Brain microvascular endothelial cell (primary cell): ENCODE measurements around the gene RNF212.

Source experiments
- DNase-seq: peaks from one replicate; pipeline ENCODE4 v3.0.0-alpha.2; 2020
- H3K27ac ChIP-seq: fragments of 250-450 bp; sonication (Bioruptor Pico); 2 replicates; pipeline ENCODE4 v1.5.1; 2020; ENCODE audit warnings: mild to moderate bottlenecking, moderate library complexity
- H3K27me3 ChIP-seq: fragments of 250-450 bp; sonication (Bioruptor Pico); replicated peaks from 2 replicates; pipeline ENCODE4 v1.5.1; 2020; ENCODE audit warnings: mild to moderate bottlenecking
- H3K36me3 ChIP-seq: fragments of 250-450 bp; sonication (Bioruptor Pico); replicated peaks from 2 replicates; pipeline ENCODE4 v1.5.1; 2020; ENCODE audit warnings: mild to moderate bottlenecking
- H3K4me3 ChIP-seq: 2 replicates; pipeline ENCODE4 v1.5.1; 2011; ENCODE audit warnings: low read depth, mild to moderate bottlenecking, control low read depth, low read length, moderate library complexity
- CTCF ChIP-seq: IDR thresholded peaks from 2 replicates; pipeline ENCODE4 v1.5.1; 2011; ENCODE audit warnings: low read depth, mild to moderate bottlenecking, moderate library complexity, low read length, control low read depth, inconsistent platforms; ENCODE audit errors: missing control alignments
- in situ Hi-C: cut with HindIII; loops from 2 replicates; pipeline ENCODE4 v1.10.0; 2017; ENCODE audit warnings: low sequenced_read_pairs, low pct_ligation_motif_present

Gene RNF212

DNA sequence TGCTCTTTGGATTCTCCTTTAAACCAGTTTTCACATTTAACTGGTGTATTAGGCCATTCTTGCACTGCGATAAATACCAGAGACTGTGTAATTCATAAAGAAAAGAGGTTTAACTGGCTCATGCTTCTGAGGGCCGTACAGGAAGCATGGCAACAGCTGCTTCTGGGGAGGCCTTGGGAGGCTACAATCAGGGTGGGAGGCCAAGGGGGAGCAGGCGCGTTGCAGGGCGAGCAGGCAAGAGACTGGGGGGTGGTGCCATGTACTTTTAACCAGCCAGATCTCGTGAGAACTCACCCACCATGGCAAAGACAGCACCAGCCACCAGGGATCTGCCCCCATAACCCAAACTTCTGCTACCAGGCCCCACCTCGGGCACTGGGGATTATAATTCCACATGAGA is 38.1 kb downstream of the RNF212 start:
- H3K36me3 ChIP-seq: no peaks in the 10 kb centered on the region
- DNase-seq: no peak
- no peak overlapping the region for H3K27ac ChIP-seq
- no peak overlapping the region for H3K4me3 ChIP-seq
- in situ Hi-C loops: no loop called here
- peaks cover 2% of the 10 kb centered on the region for H3K27me3 ChIP-seq
- TF ChIP-seq CTCF: no peak

DNA sequence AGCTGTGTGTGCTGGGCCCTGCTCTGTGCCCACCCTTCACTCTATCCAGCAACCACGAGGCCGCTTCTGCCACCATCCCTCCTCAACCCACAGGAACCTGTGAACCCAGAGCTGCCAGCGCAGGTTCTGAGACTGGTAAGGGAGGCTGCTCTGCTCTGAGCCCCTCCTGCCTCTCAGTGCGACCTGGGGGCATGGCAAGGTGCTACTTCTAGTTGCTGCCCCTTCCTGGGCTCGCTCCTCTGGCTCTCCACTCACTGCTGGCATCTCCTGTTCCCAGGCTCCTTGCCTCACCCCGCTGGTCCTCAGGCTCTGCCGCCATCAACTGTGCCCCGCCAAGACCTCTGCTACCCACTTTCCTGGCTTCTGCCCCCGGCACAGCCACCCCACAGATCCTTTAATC is 39.3 kb downstream of the RNF212 start:
- TF ChIP-seq CTCF: no peak
- Histone ChIP-seq H3K27ac (no peak overlapping the region), H3K4me3 (no peak overlapping the region), H3K27me3 (peaks cover 2% of the 10 kb centered on the region), H3K36me3 (no peaks in the 10 kb centered on the region)
- in situ Hi-C loops: no loop called here
- DNase-seq: no peak

GRCh38 chr4:1072830-1073446 is 40.4 kb downstream of the RNF212 start:
- peak; percentile 63 for DNase-seq
- Histone ChIP-seq H3K36me3 (no peaks in the 10 kb centered on the region), H3K4me3 (no peak overlapping the region), H3K27ac (no peak overlapping the region), H3K27me3 (peaks cover 6% of the 10 kb centered on the region)
- in situ Hi-C loops: no loop called here
- peak; percentile 96 for TF ChIP-seq CTCF

DNA sequence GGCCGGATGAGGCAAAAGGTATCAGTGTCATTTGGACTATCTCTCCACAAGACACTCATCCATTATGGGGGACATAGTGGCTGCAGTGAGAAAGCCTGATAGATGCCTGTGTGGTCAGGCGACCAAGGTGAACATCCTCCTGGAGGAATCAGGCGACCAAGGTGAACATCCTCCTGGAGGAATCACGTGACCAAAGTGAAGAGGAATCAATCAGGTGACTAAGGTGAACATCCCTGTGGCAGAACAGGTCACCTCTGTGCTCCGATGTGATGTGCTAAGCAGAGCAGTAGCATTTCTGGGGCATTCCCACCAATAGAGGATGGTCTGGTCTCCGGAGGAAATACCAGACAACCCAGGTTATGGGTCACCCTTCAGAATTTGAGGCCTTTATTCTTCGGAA is 44.0 kb downstream of the RNF212 start:
- no peak for DNase-seq
- no peak overlapping the region for H3K4me3 ChIP-seq
- in situ Hi-C loops: no loop called here
- H3K27ac ChIP-seq: no peak overlapping the region
- peaks cover 6% of the 10 kb centered on the region for H3K27me3 ChIP-seq
- TF ChIP-seq CTCF: no peak
- H3K36me3 ChIP-seq: no peaks in the 10 kb centered on the region

- no peak overlapping the region for H3K4me3 ChIP-seq
- H3K36me3 ChIP-seq: no peaks in the 10 kb centered on the region
- no peak overlapping the region for H3K27ac ChIP-seq
- no peak for DNase-seq
- peaks cover 23% of the 10 kb centered on the region for H3K27me3 ChIP-seq
- in situ Hi-C loops: no loop called here
- no peak for TF ChIP-seq CTCF
These were observed 47.6 kb downstream of the RNF212 start for GRCh38 chr4:1065732-1066131.

DNA sequence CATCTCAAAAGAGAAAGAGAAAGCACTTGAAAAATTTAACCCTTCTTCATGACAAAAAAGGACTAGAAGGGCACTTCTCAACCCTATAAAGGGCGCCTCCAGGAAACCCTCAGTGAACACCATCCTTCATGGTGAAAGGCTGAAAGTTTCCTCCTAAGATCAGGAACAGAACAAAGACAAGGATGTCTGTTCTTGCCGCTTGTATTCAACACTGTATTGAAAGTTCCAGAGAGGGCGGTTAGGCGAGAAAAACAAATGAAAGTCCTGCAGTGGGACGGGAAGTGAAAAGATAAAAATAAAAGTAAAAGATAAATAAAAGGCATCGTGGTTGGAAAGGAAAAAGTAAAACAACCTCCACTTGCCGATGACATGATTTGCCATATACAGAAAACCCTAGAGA is 50.9 kb downstream of the RNF212 start:
- Histone ChIP-seq H3K27me3 (peaks cover 35% of the 10 kb centered on the region), H3K36me3 (no peaks in the 10 kb centered on the region), H3K27ac (no peak overlapping the region), H3K4me3 (no peak overlapping the region)
- no peak for DNase-seq
- no peak for TF ChIP-seq CTCF
- in situ Hi-C loops: no loop called here
